Neuronal stem cell (in vitro differentiated cells): ENCODE data around the gene TPSAB1. TPM values are rescaled to one million over a fixed set of nuclear protein-coding genes. Genes with fewer than 3 reads are reported as not detected.
"Not testable (repeated sequence)": the region's sequence is repeated elsewhere in the genome, so short reads cannot be mapped to it uniquely, and the experiment has no call there.

Experiments
- DNase-seq: peaks from one replicate; pipeline ENCODE4 v3.0.0-alpha.2; 2013; ENCODE audit warnings: low spot score
- H2AFZ ChIP-seq: one replicate; pipeline ENCODE4 v1.6.1; 2013; ENCODE audit warnings: mild to moderate bottlenecking, low read length, inconsistent platforms
- H2AK5ac ChIP-seq: 2 replicates; pipeline ENCODE4 v1.6.1; 2013; ENCODE audit warnings: low read depth, mild to moderate bottlenecking, inconsistent platforms, low read length, moderate library complexity, mixed read lengths
- H2BK120ac ChIP-seq: 2 replicates; pipeline ENCODE4 v1.6.1; 2013; ENCODE audit warnings: low read depth, mild to moderate bottlenecking, inconsistent platforms, low read length, moderate library complexity, mixed read lengths
- H2BK12ac ChIP-seq: one replicate; pipeline ENCODE4 v1.6.1; 2013; ENCODE audit warnings: low read length, inconsistent platforms
- H2BK15ac ChIP-seq: 2 replicates; pipeline ENCODE4 v1.6.1; 2013; ENCODE audit warnings: mild to moderate bottlenecking, low read length, inconsistent platforms, mixed read lengths
- H2BK5ac ChIP-seq: one replicate; pipeline ENCODE4 v1.6.1; 2013; ENCODE audit warnings: inconsistent platforms, mild to moderate bottlenecking, low read length, moderate library complexity
- H3K14ac ChIP-seq: one replicate; pipeline ENCODE4 v1.6.1; 2013; ENCODE audit warnings: low read length, inconsistent platforms
- H3K18ac ChIP-seq: 2 replicates; pipeline ENCODE4 v1.6.1; 2013; ENCODE audit warnings: low read length, inconsistent platforms
- H3K23ac ChIP-seq: 2 replicates; pipeline ENCODE4 v1.6.1; 2013; ENCODE audit warnings: low read depth, mild to moderate bottlenecking, mixed read lengths, low read length, inconsistent platforms; ENCODE audit not compliant: poor library complexity
- H3K27ac ChIP-seq: replicated peaks from 3 replicates; pipeline ENCODE4 v1.5.1; 2013; ENCODE audit warnings: low read length, inconsistent platforms
- H3K27me3 ChIP-seq, 3 experiments: 2 replicates each; pipeline ENCODE4 v1.6.1; 2013; ENCODE audit warnings: low read length in 3 of 3, mild to moderate bottlenecking in 2 of 3, inconsistent platforms in 1 of 3, low read depth in 1 of 3, mixed read lengths in 1 of 3, moderate library complexity in 1 of 3; ENCODE audit not compliant: control insufficient read depth in 3 of 3, insufficient read depth in 3 of 3
- H3K36me3 ChIP-seq, 2 donors: replicated peaks in 1 of 2; 2 replicates each; pipeline ENCODE4 v1.6.1; 2013; ENCODE audit warnings: low read length in 2 of 2; ENCODE audit not compliant: control insufficient read depth in 2 of 2, insufficient read depth in 2 of 2
- H3K4ac ChIP-seq: 2 replicates; pipeline ENCODE4 v1.6.1; 2013; ENCODE audit warnings: inconsistent platforms, mild to moderate bottlenecking, low read length, moderate library complexity
- H3K4me1 ChIP-seq, 2 donors: 1 replicate in 1 of 2; 2 replicates in 1 of 2; pipeline ENCODE4 v1.6.1; 2013; ENCODE audit warnings: low read length in 2 of 2, low read depth in 1 of 2; ENCODE audit not compliant: control insufficient read depth in 2 of 2, insufficient read depth in 1 of 2
- H3K4me2 ChIP-seq: one replicate; pipeline ENCODE4 v1.6.1; 2013; ENCODE audit warnings: mild to moderate bottlenecking, low read length, inconsistent platforms; ENCODE audit not compliant: insufficient read depth, poor library complexity, severe bottlenecking
- H3K4me3 ChIP-seq, 2 donors: 2 replicates each; pipeline ENCODE4 v1.5.1; 2013; ENCODE audit warnings: low read length in 2 of 2, mild to moderate bottlenecking in 2 of 2, inconsistent platforms in 1 of 2, moderate library complexity in 1 of 2
- H3K79me1 ChIP-seq: one replicate; pipeline ENCODE4 v1.6.1; 2013; ENCODE audit warnings: low read depth, mild to moderate bottlenecking, inconsistent platforms, low read length, moderate library complexity
- H3K9ac ChIP-seq: one replicate; pipeline ENCODE4 v1.6.1; 2013; ENCODE audit warnings: mild to moderate bottlenecking, low read depth, low read length, inconsistent platforms; ENCODE audit not compliant: poor library complexity
- H3K9me3 ChIP-seq, 2 donors: replicated peaks in 1 of 2; 2 replicates each; pipeline versions ENCODE3 to v1.6.1; 2013; ENCODE audit warnings: low read length in 2 of 2, mild to moderate bottlenecking in 2 of 2, inconsistent platforms in 1 of 2, low read depth in 1 of 2, mixed read lengths in 1 of 2, moderate library complexity in 1 of 2; ENCODE audit not compliant: control insufficient read depth in 2 of 2, insufficient read depth in 1 of 2
- H4K8ac ChIP-seq: one replicate; pipeline ENCODE4 v1.6.1; 2013; ENCODE audit warnings: low read depth, mild to moderate bottlenecking, inconsistent platforms, low read length, moderate library complexity
- H4K91ac ChIP-seq: one replicate; pipeline ENCODE4 v1.6.1; 2013; ENCODE audit warnings: low read length, low read depth, mild to moderate bottlenecking, inconsistent platforms; ENCODE audit not compliant: poor library complexity
- WGBS, 2 donors: extraction: QIAGEN DNeasy Blood & Tissue Kit; methylation state at CpG; one replicate each; pipeline ENCODE4 v1.1.7; 2013; ENCODE audit warnings: missing lambda C conversion rate in 2 of 2, mixed read lengths in 1 of 2; ENCODE audit not compliant: insufficient read length in 2 of 2, insufficient replicate concordance in 1 of 2; ENCODE audit errors: extremely low coverage in 2 of 2; 5-methylcytosine and 5-hydroxymethylcytosine counted together
- polyA plus RNA-seq, 2 experiments: library from polyadenylated mRNA; stranded (reverse); fragments of 200-250 nt; gene quantifications; one replicate each; pipeline ENCODE4 v1.2.3, GENCODE V29; 2013

Gene TPSAB1
- not detected for polyA plus RNA-seq (2013, experiment 1 of 2)
- polyA plus RNA-seq (2013, experiment 2 of 2) = not detected

DNA sequence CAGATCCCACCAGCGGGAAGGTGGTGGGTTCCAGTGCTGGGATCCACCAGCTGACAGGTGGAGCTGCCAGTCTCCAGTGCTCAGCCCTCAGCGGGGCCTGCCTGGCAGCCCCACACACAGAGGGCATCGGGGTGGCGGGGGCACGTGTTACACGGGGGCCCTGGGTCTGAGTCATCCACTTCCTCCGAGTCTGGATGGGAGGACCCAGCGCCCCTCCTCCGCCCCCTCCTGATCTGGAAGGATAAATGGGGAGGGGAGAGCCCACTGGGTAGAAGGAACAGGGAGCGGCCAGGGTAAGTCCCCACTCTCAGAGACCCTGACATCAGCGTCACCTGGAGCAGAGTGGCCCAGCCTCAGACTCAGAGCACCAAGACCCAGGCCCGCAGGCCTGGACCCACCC lies at the start of gene TPSAB1:
TPSAB1 (plus strand) TSS at position 270 of the 400 bp plus-strand sequence. CDS start 234 bp downstream, outside the sequence.
- H2BK12ac ChIP-seq, H3K79me1 ChIP-seq, H2BK15ac ChIP-seq, H3K4me1 ChIP-seq, H3K9me3 ChIP-seq, H2BK120ac ChIP-seq, H3K23ac ChIP-seq, H3K18ac ChIP-seq, H2BK5ac ChIP-seq, H4K8ac ChIP-seq, H3K4me2 ChIP-seq, H3K14ac ChIP-seq, DNase-seq, H3K27me3 ChIP-seq, H4K91ac ChIP-seq, H3K4ac ChIP-seq, H3K36me3 ChIP-seq, H2AFZ ChIP-seq, H3K9ac ChIP-seq, H2AK5ac ChIP-seq, H3K4me3 ChIP-seq, H3K27ac ChIP-seq: not testable (repeated sequence)
- WGBS, 2 donors = no CpG with 5 or more reads among the region's 12 CpGs

DNA sequence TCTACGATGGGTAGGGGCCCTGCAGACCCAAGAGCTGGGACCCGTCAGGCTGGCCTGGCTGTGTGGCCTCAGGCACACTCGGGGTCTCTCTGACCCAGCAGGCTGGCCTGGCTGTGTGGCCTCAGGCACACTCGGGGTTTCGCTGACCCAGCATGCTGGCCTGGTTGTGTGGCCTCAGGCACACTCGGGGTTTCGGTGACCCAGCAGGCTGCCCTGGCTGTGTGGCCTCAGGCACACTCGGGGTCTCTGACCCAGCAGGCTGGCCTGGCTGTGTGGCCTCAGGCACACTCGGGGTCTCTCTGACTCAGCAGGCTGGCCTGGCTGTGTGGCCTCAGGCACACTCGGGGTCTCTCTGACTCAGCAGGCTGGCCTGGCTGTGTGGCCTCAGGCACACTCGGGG lies 49.7 kb upstream of the TPSAB1 start:
- not testable (repeated sequence) for H4K91ac ChIP-seq, H3K9ac ChIP-seq, H3K23ac ChIP-seq, H3K4ac ChIP-seq, H3K4me2 ChIP-seq, H3K36me3 ChIP-seq, H4K8ac ChIP-seq, H2AFZ ChIP-seq, H3K18ac ChIP-seq, H2BK5ac ChIP-seq, H3K4me3 ChIP-seq, H3K27ac ChIP-seq, H2BK15ac ChIP-seq, H3K27me3 ChIP-seq, H3K9me3 ChIP-seq, DNase-seq, H2AK5ac ChIP-seq, H3K4me1 ChIP-seq, H2BK120ac ChIP-seq, H2BK12ac ChIP-seq
- Histone ChIP-seq H3K14ac (peak overlapping the region; percentile 56), H3K79me1 (peaks cover 32% of the 10 kb centered on the region)
- no CpG with 5 or more reads among the region's 11 CpGs for whole genome bisulfite sequencing, 2 donors

DNA sequence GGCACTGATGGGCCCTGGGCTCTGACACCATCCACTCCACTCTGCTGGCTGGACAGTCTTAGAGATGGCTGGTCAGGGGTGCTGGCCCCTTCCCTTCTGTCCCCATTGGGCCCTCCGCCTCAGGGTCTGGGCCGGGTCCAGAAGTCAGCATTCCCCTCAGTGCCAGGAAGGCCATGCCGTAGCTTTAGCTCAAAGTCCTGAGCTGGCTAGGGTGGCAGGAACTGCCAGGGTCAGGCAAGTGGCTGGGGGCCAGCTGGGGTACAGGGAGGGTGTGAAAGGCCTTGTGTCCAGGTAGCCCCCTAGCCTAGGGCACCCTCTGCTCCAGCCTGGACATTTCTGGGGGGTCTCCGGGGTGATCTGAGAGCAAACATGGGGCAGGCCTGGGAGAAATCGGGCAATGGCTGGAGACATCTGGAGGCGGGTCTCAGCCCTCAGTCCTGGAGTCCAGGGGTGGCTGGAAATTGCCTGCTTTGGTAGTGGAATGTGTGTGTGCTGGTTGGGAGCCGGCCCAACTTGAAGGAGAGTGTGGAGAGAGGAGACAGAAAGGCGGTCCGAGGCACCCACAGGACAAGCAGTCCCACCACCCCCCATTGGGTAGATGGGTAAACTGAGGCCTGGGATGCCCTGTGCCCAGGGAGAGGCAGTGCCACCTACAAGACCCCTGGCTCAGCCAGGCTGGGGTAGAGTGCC lies 48.0 kb upstream of the TPSAB1 start:
- Histone ChIP-seq H2BK12ac (peak overlapping the region; percentile 58), H2AK5ac (no peak overlapping the region), H2AFZ (no peak overlapping the region), H3K23ac (no peak overlapping the region), H2BK15ac (no peak overlapping the region), H4K91ac (no peak overlapping the region), H3K14ac (peak overlapping the region; percentile 82), H4K8ac (no peak overlapping the region), H3K27me3 (no peaks in the 10 kb centered on the region), H2BK120ac (no peak overlapping the region), H3K4me3 (no peak overlapping the region), H3K36me3 (no peaks in the 10 kb centered on the region), H3K9me3 (no peaks in the 10 kb centered on the region), H3K4ac (no peak overlapping the region), H3K79me1 (peaks cover 28% of the 10 kb centered on the region), H3K18ac (peak overlapping the region; percentile 76), H3K27ac (no peak overlapping the region), H2BK5ac (peak overlapping the region; percentile 78), H3K4me2 (no peak overlapping the region), H3K4me1 (peaks cover 6 to 7% of the 10 kb centered on the region in 2 donors), H3K9ac (peak overlapping the region; percentile 44)
- DNase-seq = no peak
- WGBS, 2 donors = no CpG with 5 or more reads among the region's 9 CpGs

DNA sequence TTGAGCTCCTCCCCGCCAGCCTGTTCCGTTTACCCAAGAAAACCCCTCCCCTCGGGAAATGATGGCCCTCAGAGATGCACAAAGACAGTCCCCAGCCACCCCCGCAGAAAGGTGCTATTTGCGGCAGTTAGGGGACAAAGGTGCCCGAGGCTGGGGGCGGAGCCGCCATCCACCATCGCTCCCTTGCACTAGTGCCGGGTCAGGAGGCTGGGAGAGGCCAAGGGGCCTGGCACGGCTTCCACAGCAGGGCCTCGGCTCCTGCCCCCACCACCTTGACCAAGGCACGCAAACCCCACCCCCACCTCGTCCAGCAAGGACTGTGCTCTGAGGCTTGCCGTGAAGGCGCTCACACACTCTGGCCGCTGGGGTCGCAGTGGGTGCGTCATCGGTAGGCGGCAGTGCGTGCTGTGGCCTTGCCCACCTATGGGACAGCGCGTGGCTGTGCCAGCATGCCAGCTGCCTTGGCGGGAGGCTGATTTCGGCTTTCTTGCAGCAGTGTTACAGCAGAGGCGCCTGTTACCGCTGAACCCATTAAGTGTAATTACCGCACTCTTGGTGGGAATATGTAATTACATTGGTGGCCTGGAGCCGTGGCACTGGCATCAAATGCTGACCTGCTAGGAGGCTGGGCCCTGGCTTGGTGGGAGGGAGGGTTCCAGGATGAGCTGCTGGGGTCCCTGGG lies 47.2 kb upstream of the TPSAB1 start:
- Histone ChIP-seq H3K23ac (peak overlapping the region; percentile 85), H3K4me2 (no peak overlapping the region), H3K27me3 (no peaks in the 10 kb centered on the region), H3K27ac (no peak overlapping the region), H3K4me1 (peaks cover 6 to 9% of the 10 kb centered on the region in 2 donors), H3K36me3 (no peaks in the 10 kb centered on the region), H4K91ac (no peak overlapping the region), H2BK12ac (no peak overlapping the region), H3K4me3 (no peak overlapping the region), H4K8ac (no peak overlapping the region), H2BK120ac (no peak overlapping the region), H2AFZ (no peak overlapping the region), H3K18ac (peak overlapping the region; percentile 76), H2AK5ac (no peak overlapping the region), H3K79me1 (peaks cover 28% of the 10 kb centered on the region), H3K4ac (no peak overlapping the region), H2BK15ac (peak overlapping the region; percentile 62), H3K9ac (no peak overlapping the region), H3K9me3 (no peaks in the 10 kb centered on the region), H2BK5ac (peak overlapping the region; percentile 88), H3K14ac (peak overlapping the region; percentile 25)
- no CpG with 5 or more reads among the region's 30 CpGs for WGBS, 2 donors
- DNase-seq = no peak
